Hepatocyte (in vitro differentiated cells): Measurements from ENCODE around the gene SUMF1. TPM values are rescaled to one million over a fixed set of nuclear protein-coding genes. Genes with fewer than 3 reads are reported as not detected.

Experiments used
- DNase-seq: peaks from one replicate; pipeline ENCODE4 v3.0.0-alpha.2; 2016; ENCODE audit warnings: low spot score
- H2AFZ ChIP-seq: fragments of 200-600 bp; sonication (generic); 2 replicates; pipeline ENCODE4 v1.6.0; 2016; ENCODE audit warnings: antibody characterized with exemption, mild to moderate bottlenecking
- H3K27ac ChIP-seq: fragments of 200-600 bp; sonication (generic); 2 replicates; pipeline ENCODE4 v1.5.1; 2016; ENCODE audit warnings: mild to moderate bottlenecking
- H3K27me3 ChIP-seq: fragments of 200-600 bp; sonication (generic); 2 replicates; pipeline ENCODE4 v1.6.1; 2016
- H3K36me3 ChIP-seq: fragments of 200-600 bp; sonication (generic); replicated peaks from 2 replicates; pipeline ENCODE4 v1.5.1; 2016; ENCODE audit warnings: low read depth; ENCODE audit not compliant: insufficient read depth
- H3K4me1 ChIP-seq: fragments of 200-600 bp; sonication (generic); 2 replicates; pipeline ENCODE4 v1.5.1; 2016; ENCODE audit warnings: mild to moderate bottlenecking, moderate library complexity; ENCODE audit not compliant: insufficient read depth
- H3K4me2 ChIP-seq: fragments of 200-600 bp; sonication (generic); 2 replicates; pipeline ENCODE4 v1.6.0; 2016
- H3K4me3 ChIP-seq: fragments of 200-600 bp; sonication (generic); 2 replicates; pipeline ENCODE4 v1.5.1; 2016; ENCODE audit warnings: mild to moderate bottlenecking
- H3K79me2 ChIP-seq: fragments of 200-600 bp; sonication (generic); 2 replicates; pipeline ENCODE4 v1.6.0; 2017; ENCODE audit warnings: mild to moderate bottlenecking
- H3K9me2 ChIP-seq: fragments of 200-600 bp; sonication (generic); replicated peaks from 2 replicates; pipeline ENCODE4 v1.6.0; 2017; ENCODE audit warnings: mild to moderate bottlenecking; ENCODE audit not compliant: insufficient read depth
- H3K9me3 ChIP-seq: fragments of 200-600 bp; sonication (generic); 2 replicates; pipeline ENCODE4 v1.5.1; 2016; ENCODE audit warnings: low read depth, mild to moderate bottlenecking
- H4K20me1 ChIP-seq: fragments of 200-600 bp; sonication (generic); 2 replicates; pipeline ENCODE4 v1.6.0; 2016; ENCODE audit warnings: mild to moderate bottlenecking; ENCODE audit not compliant: insufficient read depth, poor library complexity, severe bottlenecking
- EZH2 ChIP-seq: fragments of 200-600 bp; sonication (generic); IDR thresholded peaks from 2 replicates; pipeline ENCODE4 v1.6.1; 2016; ENCODE audit warnings: antibody characterized with exemption, mild to moderate bottlenecking, borderline replicate concordance
- EZH2phosphoT487 ChIP-seq: fragments of 200-600 bp; sonication (generic); IDR thresholded peaks from one replicate; pipeline ENCODE4 v1.6.1; 2018; ENCODE audit warnings: antibody characterized with exemption, mild to moderate bottlenecking, low read depth, moderate library complexity; ENCODE audit not compliant: unreplicated experiment, severe bottlenecking
- WGBS: methylation state at CpG from one replicate; pipeline ENCODE4 v1.1.6; 2016; ENCODE audit warnings: low lambda C conversion rate; ENCODE audit errors: missing lambda C conversion rate; 5-methylcytosine and 5-hydroxymethylcytosine counted together
- polyA plus RNA-seq: library from polyadenylated mRNA; unstranded; fragments of >200 nt; fragmentation: Nextera tagmentation; extraction: Ambion mirVana; gene quantifications from 2 replicates; pipeline ENCODE4 v1.2.1, GENCODE V29; 2016
- total RNA-seq: library from RNA; depleted of rRNA; stranded (reverse); fragments of >200 nt; gene quantifications from 2 replicates; pipeline ENCODE4 v1.2.3, GENCODE V29; 2014
- TF ChIP-seq, protein P1 (sequence below): fragments of 200-600 bp; sonication (generic); IDR thresholded peaks from 2 replicates; pipeline ENCODE4 v1.5.1; 2016; ENCODE audit warnings: antibody characterized with exemption, mild to moderate bottlenecking; ENCODE audit not compliant: poor library complexity

The SUMF1 gene
- total and polyA plus RNA-seq, 2 experiments from 2014 or later: 55.5 to 59.0 TPM

DNA sequence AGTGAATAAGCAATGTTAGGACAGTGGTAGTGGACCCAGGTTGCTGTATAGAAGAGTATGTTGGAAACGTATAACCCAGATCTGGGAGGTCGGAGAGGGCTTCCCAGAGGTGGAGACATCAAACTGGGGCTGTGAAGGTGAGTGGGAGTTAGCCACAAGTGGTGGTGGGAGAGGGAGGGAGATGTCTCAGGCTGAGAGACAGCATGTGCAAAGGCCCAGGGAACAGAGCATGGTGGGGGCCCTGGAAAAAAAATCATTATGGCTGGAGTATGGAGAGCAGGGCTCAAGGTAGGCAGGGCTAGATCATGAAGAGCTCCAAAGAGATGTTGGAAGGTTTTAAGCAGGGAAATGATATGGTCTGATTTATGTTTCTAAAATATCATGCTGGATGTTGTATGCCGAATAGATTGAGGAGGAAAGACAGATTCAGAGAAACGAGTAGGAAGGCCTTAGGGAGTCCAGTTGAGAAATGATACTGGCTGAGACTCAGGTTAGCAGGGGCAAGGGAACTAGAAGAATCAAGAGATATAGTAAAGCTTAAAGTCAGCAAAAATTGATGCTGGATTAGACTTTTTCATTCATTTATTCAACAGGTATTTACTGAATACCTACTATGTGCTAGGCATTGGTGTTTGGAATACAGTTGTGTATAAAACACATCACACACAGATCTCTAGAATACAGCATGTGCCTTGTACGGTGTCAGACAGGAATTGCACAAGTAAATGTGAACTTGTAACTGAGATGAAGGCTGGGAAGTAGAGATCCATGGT lies 43.1 kb upstream of the SUMF1 start:
- no peaks in the 10 kb centered on the region for H4K20me1 ChIP-seq
- H3K36me3 ChIP-seq: peaks cover 3% of the 10 kb centered on the region
- H3K9me2 ChIP-seq: no peaks in the 10 kb centered on the region
- no peak overlapping the region for H3K4me2 ChIP-seq
- H3K4me1 ChIP-seq: peaks cover 34% of the 10 kb centered on the region
- DNase-seq: no peak
- peaks cover 40% of the 10 kb centered on the region for H3K79me2 ChIP-seq
- no peaks in the 10 kb centered on the region for H3K9me3 ChIP-seq
- no peaks in the 10 kb centered on the region for H3K27me3 ChIP-seq
- 96% methylated on average over 5 of the region's 5 CpGs for WGBS
- H3K4me3 ChIP-seq: no peak overlapping the region
- no peak overlapping the region for H3K27ac ChIP-seq
- no peak for TF ChIP-seq EZH2phosphoT487
- TF ChIP-seq EZH2: no peak
- TF ChIP-seq, protein P1, sequence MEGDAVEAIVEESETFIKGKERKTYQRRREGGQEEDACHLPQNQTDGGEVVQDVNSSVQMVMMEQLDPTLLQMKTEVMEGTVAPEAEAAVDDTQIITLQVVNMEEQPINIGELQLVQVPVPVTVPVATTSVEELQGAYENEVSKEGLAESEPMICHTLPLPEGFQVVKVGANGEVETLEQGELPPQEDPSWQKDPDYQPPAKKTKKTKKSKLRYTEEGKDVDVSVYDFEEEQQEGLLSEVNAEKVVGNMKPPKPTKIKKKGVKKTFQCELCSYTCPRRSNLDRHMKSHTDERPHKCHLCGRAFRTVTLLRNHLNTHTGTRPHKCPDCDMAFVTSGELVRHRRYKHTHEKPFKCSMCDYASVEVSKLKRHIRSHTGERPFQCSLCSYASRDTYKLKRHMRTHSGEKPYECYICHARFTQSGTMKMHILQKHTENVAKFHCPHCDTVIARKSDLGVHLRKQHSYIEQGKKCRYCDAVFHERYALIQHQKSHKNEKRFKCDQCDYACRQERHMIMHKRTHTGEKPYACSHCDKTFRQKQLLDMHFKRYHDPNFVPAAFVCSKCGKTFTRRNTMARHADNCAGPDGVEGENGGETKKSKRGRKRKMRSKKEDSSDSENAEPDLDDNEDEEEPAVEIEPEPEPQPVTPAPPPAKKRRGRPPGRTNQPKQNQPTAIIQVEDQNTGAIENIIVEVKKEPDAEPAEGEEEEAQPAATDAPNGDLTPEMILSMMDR: no peak
- H2AFZ ChIP-seq: no peak overlapping the region

DNA sequence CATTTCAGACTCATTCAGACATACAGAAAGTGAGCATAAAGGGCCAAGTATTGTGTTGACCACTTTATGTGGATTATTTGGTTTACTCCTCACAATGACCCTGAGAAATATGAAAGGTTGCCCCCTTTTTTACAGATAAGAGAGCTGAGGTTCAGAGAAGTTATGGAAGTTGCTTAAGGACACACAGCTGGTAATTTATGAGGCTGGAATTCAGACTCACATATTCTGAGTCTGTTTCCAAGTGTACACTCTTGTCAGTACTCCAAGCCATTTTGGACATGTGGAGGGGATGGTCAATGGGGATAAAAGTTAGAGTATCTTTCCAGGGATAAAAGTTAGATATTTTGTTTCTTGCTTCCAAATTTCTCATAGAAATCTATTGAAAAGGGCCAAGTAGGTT lies 42.0 kb upstream of the SUMF1 start:
- H3K27ac ChIP-seq: no peak overlapping the region
- H2AFZ ChIP-seq: no peak overlapping the region
- no peak for TF ChIP-seq EZH2phosphoT487
- TF ChIP-seq, protein P1: no peak
- no peak for TF ChIP-seq EZH2
- no peaks in the 10 kb centered on the region for H3K9me2 ChIP-seq
- peaks cover 3% of the 10 kb centered on the region for H3K36me3 ChIP-seq
- DNase-seq: no peak
- H3K4me1 ChIP-seq: peaks cover 31% of the 10 kb centered on the region
- H3K9me3 ChIP-seq: no peaks in the 10 kb centered on the region
- peaks cover 44% of the 10 kb centered on the region for H3K79me2 ChIP-seq
- H3K27me3 ChIP-seq: no peaks in the 10 kb centered on the region
- H3K4me2 ChIP-seq: no peak overlapping the region
- H4K20me1 ChIP-seq: no peaks in the 10 kb centered on the region
- H3K4me3 ChIP-seq: no peak overlapping the region

DNA sequence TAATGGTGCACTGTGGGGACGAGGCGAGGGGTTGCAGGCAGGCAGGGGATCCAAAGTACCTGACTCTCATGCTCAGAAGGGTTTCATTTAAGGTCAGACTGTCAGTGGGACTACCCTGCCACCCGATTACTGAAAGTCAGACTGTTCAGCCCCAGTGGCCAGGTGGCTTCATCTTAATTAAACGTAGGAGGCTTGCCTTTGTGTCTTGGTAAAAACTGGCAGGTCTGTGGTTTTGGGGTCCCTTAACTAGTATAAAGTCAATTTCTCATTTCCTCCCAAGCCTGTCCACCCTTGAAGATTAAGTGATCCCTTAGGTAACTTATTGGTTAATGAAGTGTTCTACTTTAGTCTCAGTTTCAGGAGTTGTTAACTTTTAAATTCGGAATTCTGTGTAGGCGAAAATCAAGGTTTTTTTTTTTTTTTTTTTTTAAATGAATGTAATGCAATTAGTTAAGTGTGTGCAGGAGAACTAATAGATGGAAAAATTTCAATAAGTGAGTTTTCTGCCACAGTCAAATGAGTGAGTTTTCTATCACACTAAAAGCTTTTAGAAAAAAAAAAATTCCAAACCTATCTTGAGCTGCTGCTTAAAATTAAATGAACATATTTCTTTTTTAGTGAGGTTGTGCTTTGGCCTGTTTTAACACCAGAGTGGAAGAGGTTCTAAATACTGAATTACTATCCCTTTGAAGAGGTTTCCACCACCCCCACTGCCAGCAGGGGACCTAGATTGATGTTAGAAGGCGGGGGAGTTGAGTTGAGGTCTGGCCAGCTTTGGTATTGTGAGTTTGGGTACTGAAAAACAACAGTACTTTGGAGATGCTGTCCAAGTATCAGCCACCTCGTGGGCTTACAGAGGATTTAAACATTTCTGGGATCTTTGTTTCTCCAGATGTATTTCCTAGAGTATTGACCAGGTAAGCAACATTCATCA lies 41.2 kb upstream of the SUMF1 start:
- peaks cover 3% of the 10 kb centered on the region for H3K36me3 ChIP-seq
- H3K9me2 ChIP-seq: no peaks in the 10 kb centered on the region
- DNase-seq: no peak
- H3K4me1 ChIP-seq: peaks cover 36% of the 10 kb centered on the region
- H4K20me1 ChIP-seq: no peaks in the 10 kb centered on the region
- no peak overlapping the region for H2AFZ ChIP-seq
- H3K27me3 ChIP-seq: no peaks in the 10 kb centered on the region
- peaks cover 44% of the 10 kb centered on the region for H3K79me2 ChIP-seq
- TF ChIP-seq, protein P1: no peak
- TF ChIP-seq EZH2 (no peak), EZH2phosphoT487 (no peak)
- H3K4me3 ChIP-seq: no peak overlapping the region
- 80% methylated on average over 8 of the region's 8 CpGs for WGBS
- peak overlapping the region; percentile 43 for H3K27ac ChIP-seq
- H3K9me3 ChIP-seq: no peaks in the 10 kb centered on the region
- H3K4me2 ChIP-seq: no peak overlapping the region
